ENCODE data around the gene SRRM5. TPM values are rescaled to one million over a fixed set of nuclear protein-coding genes. Genes with fewer than 3 reads are reported as not detected.

The SRRM5 gene
- total and polyA plus RNA-seq, 8 donors: 0.45 to 0.50 TPM; not detected in 6

GRCh38 chr19:43664018-43664417 is 52.1 kb downstream of the SRRM5 start:
- H3K27ac ChIP-seq: no peak overlapping the region
- H3K36me3 ChIP-seq: peaks cover 15 to 82% (median 68%) of the 10 kb centered on the region in 4 donors

More at GRCh38 chr19:43664018-43664417, 52.1 kb downstream of the SRRM5 start:
- Histone ChIP-seq H3K4me1 (peaks cover 7 to 37% (median 10%) of the 10 kb centered on the region in 4 donors), H3K9me3 (no peaks in the 10 kb centered on the region), H3K27me3 (no peaks in the 10 kb centered on the region), H3K4me3 (no peak overlapping the region)
- TF ChIP-seq POLR2A (IDR thresholded peaks at IDR 0.05) (no peak), POLR2AphosphoS5 (IDR thresholded peaks at IDR 0.05) (no peak), EP300 (IDR thresholded peaks at IDR 0.05) (no peak)
- TF ChIP-seq, protein P1, sequence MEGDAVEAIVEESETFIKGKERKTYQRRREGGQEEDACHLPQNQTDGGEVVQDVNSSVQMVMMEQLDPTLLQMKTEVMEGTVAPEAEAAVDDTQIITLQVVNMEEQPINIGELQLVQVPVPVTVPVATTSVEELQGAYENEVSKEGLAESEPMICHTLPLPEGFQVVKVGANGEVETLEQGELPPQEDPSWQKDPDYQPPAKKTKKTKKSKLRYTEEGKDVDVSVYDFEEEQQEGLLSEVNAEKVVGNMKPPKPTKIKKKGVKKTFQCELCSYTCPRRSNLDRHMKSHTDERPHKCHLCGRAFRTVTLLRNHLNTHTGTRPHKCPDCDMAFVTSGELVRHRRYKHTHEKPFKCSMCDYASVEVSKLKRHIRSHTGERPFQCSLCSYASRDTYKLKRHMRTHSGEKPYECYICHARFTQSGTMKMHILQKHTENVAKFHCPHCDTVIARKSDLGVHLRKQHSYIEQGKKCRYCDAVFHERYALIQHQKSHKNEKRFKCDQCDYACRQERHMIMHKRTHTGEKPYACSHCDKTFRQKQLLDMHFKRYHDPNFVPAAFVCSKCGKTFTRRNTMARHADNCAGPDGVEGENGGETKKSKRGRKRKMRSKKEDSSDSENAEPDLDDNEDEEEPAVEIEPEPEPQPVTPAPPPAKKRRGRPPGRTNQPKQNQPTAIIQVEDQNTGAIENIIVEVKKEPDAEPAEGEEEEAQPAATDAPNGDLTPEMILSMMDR (IDR thresholded peaks at IDR 0.05): no peak
- DNase-seq: peak in 1 of 2 donors; percentile 50
- intact Hi-C loops (cut with DNase I; ENCODE audit: low total_unique reads): loop anchor here (10.0 kb wide), 1 partner anchor 199 kb away; the partner anchor contains the start of gene LYPD3
- 56 to 70% (median 69%) methylated on average over 7 of the region's 7 CpGs for whole genome bisulfite sequencing, 5 donors

Small RNAs within 50 kb of the gene (small RNA-seq; reads per million reads assigned to genes)
- gene RN7SL368P: 0 to 0.15 (median 0) reads per million in 4 donors

Other genes starting within 250 kb of the SRRM5 start
- gene TEX101, start 197.2 kb upstream of the SRRM5 start, total RNA-seq: not detected
- gene TEX101, start 197.2 kb upstream of the SRRM5 start, polyA plus RNA-seq: under 1 TPM in 1 of 3 donors, not detected in 2; 0.28 TPM
- under 1 TPM in 3 of 5 donors, not detected in 2; 0.29 to 0.55 (median 0.45) TPM for gene LYPD3, start 146.5 kb upstream of the SRRM5 start, total RNA-seq
- gene LYPD3, start 146.5 kb upstream of the SRRM5 start, polyA plus RNA-seq: 10 to 100 TPM in 1 of 3 donors, 1 to 10 TPM in 1, under 1 TPM in 1; 0.76 to 72.4 (median 2.2) TPM
- 10 to 100 TPM in 1 of 5 donors, 1 to 10 TPM in 3, not detected in 1; 2.0 to 55.3 (median 8.5) TPM for gene PHLDB3, start 107.3 kb upstream of the SRRM5 start, total RNA-seq
- gene PHLDB3, start 107.3 kb upstream of the SRRM5 start, polyA plus RNA-seq: 10 to 100 TPM in 2 of 3 donors, 1 to 10 TPM in 1; 9.5 to 24.9 (median 13.9) TPM
- 100 to 1,000 TPM in 1 of 5 donors, 10 to 100 TPM in 4; 43.5 to 157 (median 61.1) TPM for gene ETHE1, start 84.9 kb upstream of the SRRM5 start, total RNA-seq
- gene ETHE1, start 84.9 kb upstream of the SRRM5 start, polyA plus RNA-seq: 10 to 100 TPM; 42.6 to 55.5 (median 42.8) TPM
- 10 to 100 TPM in 1 of 5 donors, 1 to 10 TPM in 1, not detected in 3; 7.8 to 23.5 TPM for gene ZNF575, start 78.9 kb upstream of the SRRM5 start, total RNA-seq
- under 1 TPM; 0.37 to 0.76 (median 0.65) TPM for gene ZNF575, start 78.9 kb upstream of the SRRM5 start, polyA plus RNA-seq
- 10 to 100 TPM; 10.8 to 42.5 (median 16.8) TPM for gene XRCC1, start 36.6 kb upstream of the SRRM5 start, total RNA-seq
- gene XRCC1, start 36.6 kb upstream of the SRRM5 start, polyA plus RNA-seq: 10 to 100 TPM; 13.1 to 24.3 (median 18.0) TPM
- gene PINLYP, start 36.3 kb upstream of the SRRM5 start, total RNA-seq: 10 to 100 TPM in 1 of 5 donors, 1 to 10 TPM in 2, under 1 TPM in 1, not detected in 1; 0.14 to 18.7 (median 4.3) TPM
- gene PINLYP, start 36.3 kb upstream of the SRRM5 start, polyA plus RNA-seq: 10 to 100 TPM in 2 of 3 donors, 1 to 10 TPM in 1; 8.0 to 16.8 (median 15.7) TPM
- 10 to 100 TPM in 4 of 5 donors, 1 to 10 TPM in 1; 5.3 to 57.1 (median 25.3) TPM for gene IRGQ, start 16.0 kb upstream of the SRRM5 start, total RNA-seq
- gene IRGQ, start 16.0 kb upstream of the SRRM5 start, polyA plus RNA-seq: 1 to 10 TPM; 2.0 to 4.9 (median 2.6) TPM
- 10 to 100 TPM in 3 of 5 donors, 1 to 10 TPM in 1, not detected in 1; 4.2 to 21.6 (median 15.9) TPM for gene ZNF576, start 15.5 kb upstream of the SRRM5 start, total RNA-seq
- gene ZNF576, start 15.5 kb upstream of the SRRM5 start, polyA plus RNA-seq: 10 to 100 TPM; 13.7 to 18.2 (median 14.9) TPM
- gene ZNF428, start 7.5 kb downstream of the SRRM5 start, total RNA-seq: 10 to 100 TPM in 4 of 5 donors, 1 to 10 TPM in 1; 7.8 to 72.7 (median 11.2) TPM
- gene ZNF428, start 7.5 kb downstream of the SRRM5 start, polyA plus RNA-seq: 10 to 100 TPM; 30.9 to 47.9 (median 42.8) TPM
- 1 to 10 TPM in 4 of 5 donors, not detected in 1; 4.9 to 8.6 (median 6.2) TPM for gene CADM4, start 27.8 kb downstream of the SRRM5 start, total RNA-seq
- 10 to 100 TPM in 1 of 3 donors, 1 to 10 TPM in 2; 5.0 to 14.2 (median 8.9) TPM for gene CADM4, start 27.8 kb downstream of the SRRM5 start, polyA plus RNA-seq
- gene PLAUR, start 58.1 kb downstream of the SRRM5 start, total RNA-seq: 10 to 100 TPM in 4 of 5 donors, 1 to 10 TPM in 1; 2.0 to 57.2 (median 26.1) TPM
- 10 to 100 TPM in 2 of 3 donors, 1 to 10 TPM in 1; 9.1 to 35.9 (median 31.1) TPM for gene PLAUR, start 58.1 kb downstream of the SRRM5 start, polyA plus RNA-seq
- gene IRGC, start 104.0 kb downstream of the SRRM5 start, total RNA-seq: not detected
- not detected for gene IRGC, start 104.0 kb downstream of the SRRM5 start, polyA plus RNA-seq
- 10 to 100 TPM in 3 of 5 donors, 1 to 10 TPM in 2; 3.5 to 59.4 (median 11.3) TPM for gene SMG9, start 142.9 kb downstream of the SRRM5 start, total RNA-seq
- gene SMG9, start 142.9 kb downstream of the SRRM5 start, polyA plus RNA-seq: 10 to 100 TPM; 11.8 to 27.9 (median 22.1) TPM
- 100 to 1,000 TPM in 1 of 5 donors, 10 to 100 TPM in 3, 1 to 10 TPM in 1; 3.1 to 222 (median 32.7) TPM for gene KCNN4, start 168.9 kb downstream of the SRRM5 start, total RNA-seq
- 10 to 100 TPM in 1 of 3 donors, 1 to 10 TPM in 2; 7.6 to 22.4 (median 8.6) TPM for gene KCNN4, start 168.9 kb downstream of the SRRM5 start, polyA plus RNA-seq
- gene LYPD5, start 190.4 kb downstream of the SRRM5 start, total RNA-seq: under 1 TPM in 1 of 5 donors, not detected in 4; 0.43 TPM
- gene LYPD5, start 190.4 kb downstream of the SRRM5 start, polyA plus RNA-seq: 1 to 10 TPM in 2 of 3 donors, under 1 TPM in 1; 0.61 to 3.9 (median 2.6) TPM
- gene ZNF283, start 215.2 kb downstream of the SRRM5 start, total RNA-seq: 10 to 100 TPM in 2 of 5 donors, 1 to 10 TPM in 2, not detected in 1; 4.2 to 46.6 (median 7.8) TPM
- gene ZNF283, start 215.2 kb downstream of the SRRM5 start, polyA plus RNA-seq: 1 to 10 TPM in 2 of 3 donors, under 1 TPM in 1; 0.61 to 2.2 (median 1.3) TPM

Measured in stomach (tissue), 9 donors.